HG03025 (cell line): ENCODE results near the gene SSTR5.
"Not testable (repeated sequence)": the region's sequence is repeated elsewhere in the genome, so short reads cannot be mapped to it uniquely, and the experiment has no call there.

ENCODE experiments used
- ATAC-seq: cut with Tn5 transposase; IDR thresholded peaks from one replicate; pipeline ENCODE4 v1.9.1; 2021; ENCODE audit warnings: mild to moderate bottlenecking, moderate library complexity; ENCODE audit not compliant: unreplicated experiment, low FRiP score

SSTR5 gene

DNA sequence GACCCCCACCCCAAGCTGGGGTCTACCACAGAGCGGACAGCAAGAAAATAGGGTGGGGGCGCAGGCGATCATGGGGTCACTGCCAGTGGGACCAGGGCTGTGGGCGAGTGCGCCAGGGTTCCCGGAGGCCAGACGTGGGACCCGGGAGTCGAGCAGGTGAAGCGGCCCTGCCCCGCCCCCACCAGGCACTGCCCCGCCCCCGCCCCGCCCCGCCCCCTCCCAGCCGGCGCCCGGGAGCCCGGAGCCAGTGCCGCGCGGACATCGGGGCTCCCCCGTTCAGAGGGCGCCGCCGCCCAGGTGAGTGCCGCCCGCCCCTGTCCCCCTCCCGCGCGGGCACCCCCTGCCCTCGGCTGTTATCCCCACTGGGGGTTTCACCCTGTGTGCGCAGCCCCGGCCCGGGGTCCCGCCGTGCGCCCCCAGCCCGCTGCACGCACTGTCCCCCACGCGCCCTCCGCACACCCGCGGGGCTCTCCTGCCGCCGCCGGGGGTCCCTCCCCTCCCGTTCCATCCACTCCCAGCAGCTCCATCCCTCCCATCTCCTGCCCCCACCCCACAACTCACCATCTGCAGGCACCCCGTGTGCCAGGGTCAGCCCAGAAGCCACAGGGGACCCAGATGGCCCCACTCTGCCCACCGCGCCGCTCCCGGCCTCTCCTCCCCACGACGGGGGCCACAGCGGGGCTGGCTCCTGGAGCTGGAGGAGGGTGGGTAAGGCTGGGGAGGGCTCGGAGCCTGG lies at the start of gene SSTR5:
TSS of gene SSTR5 (plus strand) at position 222 of the 736 bp plus-strand sequence. CDS start 6,122 bp downstream, outside the sequence.
- no peak for ATAC-seq

DNA sequence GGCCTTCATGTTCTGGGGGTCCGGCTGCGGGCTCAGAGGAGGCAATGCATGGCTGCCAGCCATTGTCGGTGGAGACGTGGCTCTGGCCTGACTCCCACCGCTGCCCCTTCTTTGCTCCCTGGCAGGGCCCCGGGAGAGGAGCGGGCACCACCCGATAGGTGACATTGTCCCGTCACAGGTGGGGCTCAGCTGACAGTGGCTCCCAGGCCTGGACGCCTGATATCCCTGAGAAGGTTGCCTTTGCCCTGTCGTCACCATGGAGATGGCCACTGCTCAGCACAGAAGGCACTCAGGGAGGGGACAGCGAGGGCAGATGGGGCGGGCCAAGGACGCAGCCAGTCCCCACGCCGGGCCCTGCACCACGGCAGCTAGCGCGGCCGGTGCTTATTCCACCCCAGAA lies 48.4 kb upstream of the SSTR5 start:
- no peak for ATAC-seq

DNA sequence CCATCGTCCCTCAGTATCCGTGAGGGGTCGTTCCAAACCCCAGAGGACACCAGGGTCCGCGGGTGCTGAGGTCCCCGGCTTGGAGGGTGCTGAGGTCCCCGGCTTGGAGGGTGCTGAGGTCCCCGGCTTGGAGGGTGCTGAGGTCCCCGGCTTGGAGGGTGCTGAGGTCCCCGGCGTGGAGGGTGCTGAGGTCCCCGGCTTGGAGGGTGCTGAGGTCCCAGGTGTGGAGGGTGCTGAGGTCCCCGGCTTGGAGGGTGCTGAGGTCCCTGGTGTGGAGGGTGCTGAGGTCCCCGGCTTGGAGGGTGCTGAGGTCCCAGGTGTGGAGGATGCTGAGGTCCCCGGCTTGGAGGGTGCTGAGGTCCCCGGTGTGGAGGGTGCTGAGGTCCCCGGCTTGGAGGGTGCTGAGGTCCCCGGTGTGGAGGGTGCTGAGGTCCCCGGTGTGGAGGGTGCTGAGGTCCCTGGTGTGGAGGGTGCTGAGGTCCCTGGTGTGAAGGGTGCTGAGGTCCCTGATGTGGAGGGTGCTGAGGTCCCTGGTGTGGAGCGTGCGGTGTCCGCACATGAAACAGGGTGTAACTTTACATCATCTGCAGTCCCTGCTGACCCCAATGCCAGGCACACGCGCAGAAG lies 47.3 kb upstream of the SSTR5 start:
- ATAC-seq: not testable (repeated sequence)

DNA sequence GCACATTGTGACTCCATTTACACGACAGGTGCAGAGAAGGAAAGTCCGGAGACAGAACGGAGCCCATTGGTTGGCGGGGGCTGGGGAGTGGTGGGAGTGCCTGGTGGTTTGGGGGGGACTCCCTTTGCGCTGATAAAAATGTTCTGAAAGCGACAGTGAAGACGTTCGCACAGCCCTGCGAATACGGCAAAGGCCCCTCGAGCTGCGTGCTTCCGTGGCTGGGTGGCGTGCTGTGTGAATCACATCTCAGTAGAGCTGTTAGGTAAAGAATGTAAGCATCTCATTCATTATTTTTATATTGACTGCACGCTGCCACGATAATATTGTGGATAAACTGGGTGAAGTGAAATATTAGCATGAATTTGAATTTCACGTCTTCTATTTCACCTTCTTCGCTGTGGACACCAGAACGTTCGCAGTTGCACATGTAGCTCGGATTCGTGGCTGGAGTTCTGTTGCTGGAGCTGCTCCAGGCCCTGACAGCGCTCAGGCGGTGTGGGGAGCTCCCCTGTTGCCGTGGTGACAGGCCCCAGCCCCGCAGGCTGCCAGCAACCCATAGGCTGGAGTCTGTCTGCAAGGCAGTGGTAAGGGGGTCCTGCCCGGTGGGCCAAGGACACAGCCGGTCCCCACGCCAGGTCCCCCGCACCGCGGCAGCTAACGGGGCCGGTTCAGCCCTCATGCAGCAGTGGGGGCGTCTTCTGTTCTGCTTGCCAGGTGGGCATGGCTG lies 46.3 kb upstream of the SSTR5 start:
- no peak for ATAC-seq

DNA sequence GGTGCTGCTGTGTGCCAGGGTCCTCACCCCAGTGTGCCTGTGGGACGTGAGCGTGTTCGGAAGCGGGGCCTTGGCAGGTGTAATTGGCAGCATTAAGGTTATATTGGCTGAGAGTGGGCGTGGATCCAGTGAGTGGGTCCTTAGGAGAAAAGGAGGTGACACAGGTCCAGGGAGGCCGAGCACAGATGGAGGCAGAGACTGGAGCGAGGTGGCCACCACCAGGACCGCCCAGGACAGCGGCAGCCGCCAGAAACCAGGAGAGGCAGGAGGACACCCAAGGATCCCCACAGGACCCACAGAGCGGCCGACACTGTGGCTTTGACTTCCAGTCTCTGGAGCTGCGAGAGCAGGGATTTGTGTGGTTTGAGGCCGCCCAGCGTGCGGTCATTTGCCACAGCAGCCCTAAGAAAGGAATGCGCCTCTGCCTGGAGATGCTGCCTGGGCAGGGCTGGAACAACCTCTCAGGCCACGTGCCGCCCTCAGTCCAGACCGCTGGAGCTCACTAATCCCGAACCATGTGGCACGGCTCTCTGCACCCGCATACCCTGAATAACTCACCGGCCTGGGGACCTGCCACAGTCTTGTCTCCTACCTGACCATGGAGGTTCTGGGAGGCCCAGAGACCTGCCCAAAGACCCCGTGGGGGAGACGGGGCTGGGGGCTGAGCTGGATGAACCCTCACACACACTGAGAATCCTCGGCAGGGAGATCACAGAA lies 45.6 kb upstream of the SSTR5 start:
- no peak for ATAC-seq

DNA sequence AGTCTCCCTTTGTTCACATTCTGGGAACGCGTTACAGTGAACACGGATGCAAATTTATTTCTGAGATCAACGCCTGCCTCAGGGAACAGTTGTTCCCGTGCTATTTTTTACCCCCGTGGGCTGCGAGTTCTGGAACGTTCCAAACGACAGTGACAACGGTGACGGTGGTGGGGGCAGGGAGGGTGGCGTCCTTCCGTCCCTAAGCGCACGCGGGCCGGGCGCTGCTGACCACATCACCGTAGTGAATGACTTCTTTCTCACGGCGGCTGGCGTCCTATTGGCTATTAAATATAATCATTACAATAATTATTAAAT lies 45.1 kb upstream of the SSTR5 start:
- no peak for ATAC-seq

DNA sequence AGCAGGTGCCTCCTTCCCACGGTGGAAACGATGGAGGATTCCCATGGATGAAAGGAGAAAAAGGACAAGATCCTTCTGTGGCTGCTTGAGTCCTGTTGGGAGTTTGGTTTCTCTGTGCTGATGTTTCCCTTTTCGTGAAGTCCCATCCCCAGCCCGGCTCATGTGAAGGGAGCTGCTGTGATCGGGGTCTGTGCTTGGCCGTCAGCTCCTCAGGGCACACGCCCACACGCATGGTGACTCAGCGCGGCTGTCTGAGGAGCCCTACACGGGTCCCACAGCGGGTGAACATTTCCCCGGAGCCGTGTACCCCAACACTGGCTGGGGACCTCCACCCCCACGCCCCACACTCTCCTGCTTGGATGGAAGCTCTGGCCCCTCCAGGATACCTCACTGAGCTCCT lies 44.5 kb upstream of the SSTR5 start:
- ATAC-seq: no peak

DNA sequence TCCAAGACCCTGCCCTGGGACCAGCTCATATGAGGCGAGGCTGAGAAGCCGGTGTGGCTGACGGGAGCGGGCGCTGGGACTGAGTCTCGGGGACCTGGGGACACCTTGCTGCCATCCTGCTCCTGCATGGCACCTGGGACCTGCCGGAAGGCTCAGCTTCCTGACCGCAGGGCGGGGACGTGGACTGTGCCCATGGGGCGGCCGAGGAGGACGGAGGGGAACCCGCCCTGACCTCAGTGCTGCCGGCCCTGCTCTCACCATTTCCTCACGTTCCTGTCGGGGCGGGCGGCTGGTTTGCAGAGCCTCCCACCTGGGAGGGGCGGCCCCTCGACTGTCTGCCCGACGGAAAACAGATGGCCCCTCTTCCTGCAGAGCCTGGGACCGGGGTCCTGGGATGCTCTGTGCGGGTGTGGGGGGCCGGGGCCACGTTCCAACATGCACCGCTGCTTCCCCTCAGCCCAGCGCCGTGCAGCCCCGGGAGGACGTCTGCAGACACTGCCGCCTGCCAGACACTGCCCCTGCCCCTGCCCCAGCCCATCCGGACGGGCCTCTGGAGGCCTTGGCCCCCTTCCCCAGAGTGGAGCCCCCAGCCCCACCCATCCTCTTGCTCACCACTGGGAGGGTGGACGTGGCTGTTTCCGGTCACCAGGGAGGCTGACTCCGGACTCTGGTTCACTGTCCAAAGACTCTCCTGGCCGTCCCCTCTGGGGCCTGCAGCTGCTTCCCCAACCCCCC lies 43.9 kb upstream of the SSTR5 start:
- ATAC-seq: no peak

DNA sequence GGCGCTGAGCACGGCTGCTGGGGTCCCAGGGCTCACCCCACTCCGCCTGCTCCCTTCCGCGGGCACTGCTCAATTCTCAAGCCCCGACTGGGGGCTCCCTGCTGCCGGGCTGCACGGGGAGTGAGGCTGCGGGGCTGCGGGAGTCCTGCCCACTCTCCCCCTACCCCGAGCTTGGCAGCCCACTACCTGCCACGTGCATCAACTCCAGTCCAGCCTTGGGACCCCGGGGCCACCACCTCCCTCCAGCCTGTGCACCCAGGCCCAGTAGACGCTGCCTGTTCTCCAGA lies 43.3 kb upstream of the SSTR5 start:
- ATAC-seq: no peak

DNA sequence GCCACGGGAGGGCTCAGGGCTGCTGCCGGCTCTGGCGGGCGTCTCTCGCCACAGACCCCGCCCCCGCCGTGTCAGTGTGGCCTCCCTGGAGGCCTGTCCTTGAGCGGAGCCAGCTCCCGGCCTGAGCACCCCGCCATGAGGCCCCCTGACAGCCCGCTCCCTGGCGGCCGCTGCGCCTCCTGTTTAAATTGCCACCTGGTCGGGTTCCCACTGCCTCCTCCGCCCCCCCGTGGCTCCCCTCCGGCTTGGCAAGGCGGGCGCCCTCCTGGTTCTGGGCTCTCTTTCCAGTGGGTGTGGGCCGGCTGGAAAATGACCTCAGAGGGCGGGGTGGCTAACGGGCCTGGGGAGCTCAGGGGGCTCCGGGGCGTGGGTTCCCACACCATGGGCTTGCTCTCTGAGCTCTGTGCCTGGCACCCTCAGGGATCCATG lies 42.1 kb upstream of the SSTR5 start:
- ATAC-seq: no peak

DNA sequence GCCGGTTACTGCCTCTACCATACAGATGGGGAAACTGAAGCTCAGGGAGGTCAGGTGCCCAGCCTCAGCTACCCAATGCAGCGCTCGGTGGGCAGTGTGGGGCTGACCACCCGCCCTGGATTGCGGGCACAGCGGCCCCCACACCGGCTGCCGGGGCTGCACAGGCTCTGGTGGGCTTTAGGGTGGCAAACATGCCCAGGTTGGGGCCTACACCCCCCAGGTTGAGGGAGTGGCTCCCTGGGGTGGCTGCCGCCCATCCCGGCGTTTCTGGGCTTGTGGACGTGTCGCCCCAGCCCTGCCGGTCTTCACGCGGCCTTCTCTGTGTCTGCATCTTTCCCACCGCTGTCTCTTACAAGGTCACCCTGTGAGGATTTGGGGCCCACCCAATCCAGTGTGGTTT lies 40.9 kb upstream of the SSTR5 start:
- ATAC-seq: no peak

DNA sequence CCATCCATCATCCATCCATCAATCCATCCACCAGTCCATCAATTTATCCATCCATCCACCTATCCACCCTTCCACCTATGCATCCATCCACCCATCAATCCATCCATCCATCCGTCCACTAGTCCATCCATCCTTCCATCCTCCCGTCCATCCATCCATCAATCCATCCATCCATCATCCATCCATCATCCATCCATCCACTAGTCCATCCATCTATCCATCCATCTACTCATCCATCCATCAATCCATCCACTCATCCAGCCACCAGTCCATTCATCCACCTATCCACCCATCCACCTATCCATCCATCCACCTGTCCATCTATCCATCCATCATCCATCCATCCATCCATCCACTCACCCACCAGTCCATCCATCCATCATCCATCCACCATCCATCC lies 39.9 kb upstream of the SSTR5 start:
- no peak for ATAC-seq

DNA sequence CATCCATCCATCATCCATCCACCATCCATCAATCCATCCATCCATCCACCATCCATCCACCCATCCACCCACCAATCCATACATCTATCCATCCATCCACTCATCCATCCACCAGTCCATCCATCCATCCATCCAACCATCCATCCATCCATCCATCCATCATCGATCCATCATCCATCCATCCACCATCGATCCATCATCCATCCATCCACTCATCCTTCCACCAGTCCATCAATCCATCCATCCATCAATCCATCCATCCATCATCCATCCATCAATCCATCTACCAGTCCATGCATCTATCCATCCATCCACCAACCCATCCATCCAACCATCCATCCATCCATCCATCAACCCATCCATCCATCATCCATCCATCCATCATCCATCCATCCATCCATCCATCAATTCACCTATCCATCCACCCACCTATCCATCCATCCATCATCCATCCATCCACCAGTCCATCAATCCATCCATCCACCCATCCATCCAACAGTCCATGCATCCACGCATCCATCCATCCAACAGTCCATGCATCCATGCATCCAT lies 39.3 kb upstream of the SSTR5 start:
- no peak for ATAC-seq

DNA sequence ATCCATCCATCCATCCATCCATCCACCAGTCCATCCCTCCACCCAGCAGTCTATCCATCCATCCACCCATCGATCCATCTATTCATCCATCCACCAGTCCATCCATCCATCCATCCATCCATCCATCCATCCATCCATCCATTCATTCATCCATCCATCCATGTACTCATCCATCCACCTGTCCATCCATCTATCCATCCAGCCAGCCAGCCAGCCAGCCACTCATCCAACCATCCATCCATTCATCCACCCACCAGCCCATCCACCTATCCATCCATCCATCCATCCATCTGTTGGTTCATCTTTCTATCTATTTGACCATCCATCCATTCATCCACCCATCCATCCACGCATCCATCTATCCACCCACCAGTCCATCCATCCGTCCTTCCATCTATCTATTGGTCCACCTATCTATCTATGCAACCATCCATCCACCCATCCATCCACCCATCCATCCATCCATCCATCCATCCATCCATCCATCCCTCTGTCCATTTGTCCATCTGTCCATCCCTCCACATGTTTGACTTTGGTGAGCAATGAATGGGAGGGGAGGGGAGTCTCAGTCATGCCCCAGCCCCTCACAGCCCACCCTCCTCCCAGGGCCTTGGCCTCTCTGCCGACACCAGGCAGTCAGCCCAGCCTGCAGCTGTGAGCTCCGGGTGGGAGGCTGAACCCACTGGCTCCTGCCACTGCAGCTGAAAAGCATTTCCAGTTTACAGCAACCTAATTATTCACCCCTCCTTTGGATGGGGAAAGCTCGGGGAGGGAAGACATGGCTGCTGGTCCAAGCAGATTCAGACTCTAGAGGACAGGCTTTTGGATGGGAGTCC lies 38.1 kb upstream of the SSTR5 start:
- no peak for ATAC-seq

DNA sequence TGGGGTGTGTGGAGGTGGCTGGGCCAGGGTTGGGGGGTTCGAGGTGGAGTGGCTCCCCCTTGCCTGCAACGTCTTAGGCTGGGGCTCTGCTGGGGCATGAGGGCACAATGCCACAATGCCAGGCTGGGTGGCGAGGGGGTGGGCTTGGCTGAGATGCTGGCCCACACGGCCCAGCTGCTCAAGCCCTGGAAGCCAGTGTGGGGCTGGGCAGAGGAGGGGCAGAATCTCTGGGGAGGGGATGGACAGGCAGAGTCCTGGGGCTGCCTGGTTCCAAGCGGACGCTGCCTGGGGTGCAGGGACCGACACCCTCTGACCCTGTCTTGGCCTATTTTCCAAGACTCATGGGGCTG lies 37.5 kb upstream of the SSTR5 start:
- no peak for ATAC-seq

DNA sequence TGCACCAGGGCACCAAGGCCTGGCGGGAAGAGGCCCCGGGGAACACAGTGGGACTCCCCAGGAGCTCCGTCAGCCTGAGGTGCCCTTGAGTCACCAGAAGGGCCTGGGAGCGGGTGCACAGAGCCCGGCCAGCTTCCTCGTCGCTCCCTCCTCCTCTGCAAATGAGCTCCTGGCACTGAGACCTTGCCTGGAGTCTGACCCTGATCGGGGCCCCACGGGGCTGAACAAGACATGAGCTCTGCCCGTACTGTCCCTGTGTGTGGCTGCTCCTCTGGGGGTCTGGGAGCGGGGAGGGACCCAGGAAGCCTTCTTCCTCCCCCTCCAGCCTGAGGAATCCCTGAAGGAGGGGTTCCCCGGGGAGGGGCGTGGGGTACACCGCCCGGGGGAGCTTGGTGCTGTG lies 36.4 kb upstream of the SSTR5 start:
- ATAC-seq: no peak

DNA sequence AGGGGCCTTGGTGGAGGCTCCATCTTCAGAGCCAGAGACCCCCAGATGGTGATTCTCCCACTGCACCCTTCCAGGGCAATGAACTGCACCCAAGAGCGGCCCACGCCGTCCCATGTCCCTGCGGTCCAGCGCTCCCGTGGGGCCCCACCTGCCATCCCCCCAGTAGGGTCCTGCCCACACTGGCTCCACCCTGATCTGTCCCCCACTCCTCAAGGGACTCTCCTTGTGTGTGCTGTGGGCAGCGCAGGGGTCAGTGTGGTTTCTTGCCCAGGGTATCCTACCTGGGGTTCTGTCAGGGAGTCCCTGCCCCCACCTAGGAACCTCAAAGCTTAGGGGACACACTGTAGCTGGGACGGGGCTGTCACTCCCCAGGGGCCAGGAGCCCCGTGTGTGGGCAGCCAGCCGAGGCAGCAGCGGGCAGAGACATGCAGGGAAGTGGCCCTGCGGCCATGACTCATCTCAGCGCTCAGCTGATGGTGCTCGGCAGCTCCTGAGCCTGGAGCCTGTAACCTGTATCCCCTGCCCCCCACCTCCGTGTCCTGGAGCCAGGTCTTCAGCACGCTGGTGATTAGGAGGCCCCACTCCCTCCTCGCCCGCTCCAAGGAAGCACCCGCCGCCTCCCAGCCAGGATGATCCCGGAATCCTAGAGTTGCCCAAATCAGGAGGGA lies 35.7 kb upstream of the SSTR5 start:
- no peak for ATAC-seq

DNA sequence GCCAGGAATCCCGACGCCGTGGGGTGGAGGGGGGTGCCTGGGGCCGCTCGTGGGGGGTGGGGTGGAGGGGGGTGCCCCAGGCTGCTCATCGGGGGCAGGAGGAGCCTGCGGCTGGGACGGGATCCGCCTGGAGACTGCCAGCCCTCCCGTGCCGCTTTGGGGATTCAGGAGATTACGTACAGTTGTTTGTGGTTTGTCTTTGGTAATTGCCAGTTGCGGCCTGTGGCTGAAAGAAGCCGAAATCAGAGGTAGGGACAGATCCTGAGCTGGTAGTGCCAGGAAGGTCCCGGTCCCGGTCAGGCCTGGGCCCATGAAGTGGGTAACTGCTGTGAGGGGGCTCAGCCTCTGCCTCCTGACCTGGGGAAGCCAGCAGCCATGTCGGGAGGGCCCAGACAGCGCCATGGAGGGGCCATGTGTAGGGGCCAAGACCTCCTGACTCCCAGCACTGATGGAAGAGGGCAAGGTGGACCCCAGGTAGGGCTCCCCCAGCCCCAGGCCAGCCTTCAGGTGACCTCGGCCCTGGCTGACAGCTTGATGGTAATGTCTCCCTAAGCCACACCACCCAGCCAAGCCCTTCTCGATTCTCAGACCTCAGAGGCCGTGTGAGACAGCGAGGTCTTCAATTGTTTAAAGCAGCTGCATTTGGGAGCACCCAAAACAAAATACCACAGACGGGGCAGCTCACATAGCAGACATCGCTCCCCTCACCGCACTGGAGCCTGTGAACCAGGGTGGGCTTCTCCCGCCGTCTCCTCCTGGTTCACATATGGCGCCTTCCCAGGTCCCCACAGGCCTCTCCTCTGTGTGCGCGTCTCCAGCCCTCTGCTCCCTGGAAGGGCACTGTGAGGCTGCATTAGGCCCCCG lies 34.9 kb upstream of the SSTR5 start:
- ATAC-seq: no peak
